Smooth muscle cell (in vitro differentiated cells): Measurements from ENCODE around the gene RSAD1. TPM values are rescaled to one million over a fixed set of nuclear protein-coding genes. Genes with fewer than 3 reads are reported as not detected.

Experiments used
- DNase-seq: peaks from one replicate; lab custom pipeline; 2025; ENCODE audit not compliant: unreplicated experiment; lab: John Stamatoyannopoulos, UW
- H2AFZ ChIP-seq: fragments of 200-600 bp; sonication (generic); 2 replicates; pipeline ENCODE4 v1.6.0; 2016; ENCODE audit warnings: antibody characterized with exemption, low read depth, mild to moderate bottlenecking
- H3F3A ChIP-seq: fragments of 200-600 bp; sonication (generic); 2 replicates; pipeline ENCODE4 v1.6.0; 2017; ENCODE audit warnings: antibody characterized with exemption, low read depth
- H3K27ac ChIP-seq: fragments of 200-600 bp; sonication (generic); 2 replicates; pipeline ENCODE4 v1.5.1; 2016; ENCODE audit warnings: low read depth, mild to moderate bottlenecking
- H3K27me3 ChIP-seq: fragments of 200-600 bp; sonication (generic); 2 replicates; pipeline ENCODE4 v1.6.1; 2016; ENCODE audit warnings: low read depth, mild to moderate bottlenecking
- H3K36me3 ChIP-seq: fragments of 200-600 bp; sonication (generic); 2 replicates; pipeline ENCODE4 v1.5.1; 2016; ENCODE audit warnings: low read depth
- H3K4me1 ChIP-seq: fragments of 200-600 bp; sonication (generic); 2 replicates; pipeline ENCODE4 v1.5.1; 2016; ENCODE audit warnings: low read depth
- H3K4me2 ChIP-seq: fragments of 200-600 bp; sonication (generic); 2 replicates; pipeline ENCODE4 v1.6.0; 2016; ENCODE audit warnings: mild to moderate bottlenecking
- H3K4me3 ChIP-seq: fragments of 200-600 bp; sonication (generic); 2 replicates; pipeline ENCODE4 v1.5.1; 2016; ENCODE audit warnings: mild to moderate bottlenecking
- H3K79me2 ChIP-seq: fragments of 200-600 bp; sonication (generic); 2 replicates; pipeline ENCODE4 v1.6.0; 2016; ENCODE audit warnings: low read depth, mild to moderate bottlenecking
- H3K9ac ChIP-seq: fragments of 200-600 bp; sonication (generic); 2 replicates; pipeline ENCODE4 v1.6.0; 2016; ENCODE audit warnings: low read depth
- H3K9me3 ChIP-seq: fragments of 200-600 bp; sonication (generic); replicated peaks from 2 replicates; pipeline ENCODE4 v1.5.1; 2016; ENCODE audit warnings: low read depth
- H4K20me1 ChIP-seq: fragments of 200-600 bp; sonication (generic); 2 replicates; pipeline ENCODE4 v1.6.0; 2016; ENCODE audit warnings: low read depth
- CTCF ChIP-seq: fragments of 200-600 bp; sonication (generic); IDR thresholded peaks from 2 replicates; pipeline ENCODE4 v1.5.1; 2017; ENCODE audit warnings: borderline replicate concordance, mild to moderate bottlenecking, antibody characterized with exemption; ENCODE audit not compliant: insufficient read depth, poor library complexity, severe bottlenecking
- WGBS: methylation state at CpG from one replicate; pipeline ENCODE4 v1.1.7; 2016; ENCODE audit warnings: low lambda C conversion rate; 5-methylcytosine and 5-hydroxymethylcytosine counted together
- polyA plus RNA-seq: library from polyadenylated mRNA; unstranded; fragments of >200 nt; fragmentation: Nextera tagmentation; extraction: Ambion mirVana; gene quantifications from 2 replicates; pipeline ENCODE4 v1.2.1, GENCODE V29; 2016
- total RNA-seq: library from RNA; depleted of rRNA; stranded (reverse); fragments of >200 nt; gene quantifications from 2 replicates; pipeline ENCODE4 v1.2.3, GENCODE V29; 2014

Gene RSAD1
- total and polyA plus RNA-seq, 2 experiments from 2014 or later = 11.4 to 21.1 TPM

GRCh38 chr17:50517011-50517410 is 38.4 kb downstream of the RSAD1 start:
- H3F3A ChIP-seq = no peaks in the 10 kb centered on the region
- H3K36me3 ChIP-seq = no peaks in the 10 kb centered on the region
- no peaks in the 10 kb centered on the region for H3K79me2 ChIP-seq
- H3K4me2 ChIP-seq = no peak overlapping the region
- no peaks in the 10 kb centered on the region for H4K20me1 ChIP-seq
- no peaks in the 10 kb centered on the region for H3K27me3 ChIP-seq
- H3K4me1 ChIP-seq = peaks cover 6% of the 10 kb centered on the region
- H3K27ac ChIP-seq = no peak overlapping the region
- no peaks in the 10 kb centered on the region for H3K9me3 ChIP-seq
- H3K9ac ChIP-seq = no peak overlapping the region
- H2AFZ ChIP-seq = no peak overlapping the region
- DNase-seq = no peak
- WGBS = 80% methylated on average over 4 of the region's 4 CpGs
- no peak overlapping the region for H3K4me3 ChIP-seq
- no peak for TF ChIP-seq CTCF

GRCh38 chr17:50517504-50518383 is 39.1 kb downstream of the RSAD1 start:
- H3K27ac ChIP-seq = no peak overlapping the region
- H3K36me3 ChIP-seq = no peaks in the 10 kb centered on the region
- 82% methylated on average over 8 of the region's 8 CpGs for WGBS
- DNase-seq = no peak
- no peak overlapping the region for H3K4me3 ChIP-seq
- H3K4me1 ChIP-seq = peaks cover 6% of the 10 kb centered on the region
- H3K79me2 ChIP-seq = no peaks in the 10 kb centered on the region
- H3K4me2 ChIP-seq = no peak overlapping the region
- H3K9ac ChIP-seq = no peak overlapping the region
- no peaks in the 10 kb centered on the region for H3K9me3 ChIP-seq
- H3F3A ChIP-seq = no peaks in the 10 kb centered on the region
- no peaks in the 10 kb centered on the region for H4K20me1 ChIP-seq
- no peak overlapping the region for H2AFZ ChIP-seq
- H3K27me3 ChIP-seq = no peaks in the 10 kb centered on the region
- TF ChIP-seq CTCF = no peak

DNA sequence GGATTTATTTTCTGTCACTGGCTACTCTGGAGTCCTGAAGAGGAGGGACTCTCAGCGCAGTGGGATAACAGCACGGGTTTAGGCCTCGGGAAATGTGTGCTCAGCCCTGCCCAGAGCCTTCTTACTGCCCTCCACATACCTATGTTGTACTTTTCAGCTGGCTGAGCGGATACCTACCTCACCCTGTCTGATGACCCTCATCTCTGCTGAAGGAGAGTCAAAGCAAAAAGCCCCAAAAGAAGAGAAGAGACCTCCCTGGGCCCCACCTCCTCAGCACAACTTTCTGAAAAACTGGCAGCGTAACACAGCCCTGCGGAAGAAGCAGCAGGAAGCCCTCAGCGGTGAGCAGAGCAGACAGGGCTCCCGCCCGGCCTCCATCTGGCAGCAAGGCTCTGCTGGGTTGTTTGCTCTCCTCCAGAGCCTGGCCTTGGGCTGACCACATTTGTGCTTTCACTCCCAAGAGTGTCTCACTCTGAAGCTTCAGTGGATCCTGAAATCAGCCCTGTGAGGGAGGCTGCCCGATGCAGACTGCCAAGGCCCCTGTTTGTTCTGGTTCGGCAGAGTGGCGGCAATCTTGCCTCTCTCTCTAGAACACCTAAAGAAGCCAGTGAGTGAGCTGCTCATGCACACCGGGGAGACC is 39.8 kb downstream of the RSAD1 start:
- Histone ChIP-seq H4K20me1 (no peaks in the 10 kb centered on the region), H3K9me3 (no peaks in the 10 kb centered on the region), H3K4me3 (no peak overlapping the region), H3F3A (no peaks in the 10 kb centered on the region), H3K27ac (no peak overlapping the region), H3K27me3 (no peaks in the 10 kb centered on the region), H3K4me2 (no peak overlapping the region), H3K4me1 (peaks cover 6% of the 10 kb centered on the region), H2AFZ (no peak overlapping the region), H3K79me2 (no peaks in the 10 kb centered on the region), H3K9ac (no peak overlapping the region), H3K36me3 (no peaks in the 10 kb centered on the region)
- 89% methylated on average over 13 of the region's 13 CpGs for WGBS
- no peak for DNase-seq
- no peak for TF ChIP-seq CTCF
